ENCODE measurements around the gene GRM5.

GRCh38 chr11:88692306-88693086 is 373.3 kb downstream of the GRM5 start:
- TF ChIP-seq, protein P1, sequence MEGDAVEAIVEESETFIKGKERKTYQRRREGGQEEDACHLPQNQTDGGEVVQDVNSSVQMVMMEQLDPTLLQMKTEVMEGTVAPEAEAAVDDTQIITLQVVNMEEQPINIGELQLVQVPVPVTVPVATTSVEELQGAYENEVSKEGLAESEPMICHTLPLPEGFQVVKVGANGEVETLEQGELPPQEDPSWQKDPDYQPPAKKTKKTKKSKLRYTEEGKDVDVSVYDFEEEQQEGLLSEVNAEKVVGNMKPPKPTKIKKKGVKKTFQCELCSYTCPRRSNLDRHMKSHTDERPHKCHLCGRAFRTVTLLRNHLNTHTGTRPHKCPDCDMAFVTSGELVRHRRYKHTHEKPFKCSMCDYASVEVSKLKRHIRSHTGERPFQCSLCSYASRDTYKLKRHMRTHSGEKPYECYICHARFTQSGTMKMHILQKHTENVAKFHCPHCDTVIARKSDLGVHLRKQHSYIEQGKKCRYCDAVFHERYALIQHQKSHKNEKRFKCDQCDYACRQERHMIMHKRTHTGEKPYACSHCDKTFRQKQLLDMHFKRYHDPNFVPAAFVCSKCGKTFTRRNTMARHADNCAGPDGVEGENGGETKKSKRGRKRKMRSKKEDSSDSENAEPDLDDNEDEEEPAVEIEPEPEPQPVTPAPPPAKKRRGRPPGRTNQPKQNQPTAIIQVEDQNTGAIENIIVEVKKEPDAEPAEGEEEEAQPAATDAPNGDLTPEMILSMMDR (IDR thresholded peaks at IDR 0.05) = no peak
- TF ChIP-seq POLR2AphosphoS5 (IDR thresholded peaks at IDR 0.05; ENCODE audit: low read depth, low read length) (no peak), SIN3A (IDR thresholded peaks at IDR 0.05; ENCODE audit: borderline replicate concordance, insufficient read depth, low read depth, low read length) (no peak), TCF7L2 (IDR thresholded peaks at IDR 0.05; ENCODE audit: low read depth, low read length) (no peak)
- TF ChIP-seq, protein P2, sequence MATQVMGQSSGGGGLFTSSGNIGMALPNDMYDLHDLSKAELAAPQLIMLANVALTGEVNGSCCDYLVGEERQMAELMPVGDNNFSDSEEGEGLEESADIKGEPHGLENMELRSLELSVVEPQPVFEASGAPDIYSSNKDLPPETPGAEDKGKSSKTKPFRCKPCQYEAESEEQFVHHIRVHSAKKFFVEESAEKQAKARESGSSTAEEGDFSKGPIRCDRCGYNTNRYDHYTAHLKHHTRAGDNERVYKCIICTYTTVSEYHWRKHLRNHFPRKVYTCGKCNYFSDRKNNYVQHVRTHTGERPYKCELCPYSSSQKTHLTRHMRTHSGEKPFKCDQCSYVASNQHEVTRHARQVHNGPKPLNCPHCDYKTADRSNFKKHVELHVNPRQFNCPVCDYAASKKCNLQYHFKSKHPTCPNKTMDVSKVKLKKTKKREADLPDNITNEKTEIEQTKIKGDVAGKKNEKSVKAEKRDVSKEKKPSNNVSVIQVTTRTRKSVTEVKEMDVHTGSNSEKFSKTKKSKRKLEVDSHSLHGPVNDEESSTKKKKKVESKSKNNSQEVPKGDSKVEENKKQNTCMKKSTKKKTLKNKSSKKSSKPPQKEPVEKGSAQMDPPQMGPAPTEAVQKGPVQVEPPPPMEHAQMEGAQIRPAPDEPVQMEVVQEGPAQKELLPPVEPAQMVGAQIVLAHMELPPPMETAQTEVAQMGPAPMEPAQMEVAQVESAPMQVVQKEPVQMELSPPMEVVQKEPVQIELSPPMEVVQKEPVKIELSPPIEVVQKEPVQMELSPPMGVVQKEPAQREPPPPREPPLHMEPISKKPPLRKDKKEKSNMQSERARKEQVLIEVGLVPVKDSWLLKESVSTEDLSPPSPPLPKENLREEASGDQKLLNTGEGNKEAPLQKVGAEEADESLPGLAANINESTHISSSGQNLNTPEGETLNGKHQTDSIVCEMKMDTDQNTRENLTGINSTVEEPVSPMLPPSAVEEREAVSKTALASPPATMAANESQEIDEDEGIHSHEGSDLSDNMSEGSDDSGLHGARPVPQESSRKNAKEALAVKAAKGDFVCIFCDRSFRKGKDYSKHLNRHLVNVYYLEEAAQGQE (IDR thresholded peaks at IDR 0.05; ENCODE audit: insufficient read depth in 1 of 2, low read depth in 2 of 2, low read length in 1 of 2) = no peak

All from Panc1 (cell line).